ENCODE data around the gene TCERG1L.
"Not testable (repeated sequence)": the region's sequence is repeated elsewhere in the genome, so short reads cannot be mapped to it uniquely, and the experiment has no call there.

The TCERG1L gene

DNA sequence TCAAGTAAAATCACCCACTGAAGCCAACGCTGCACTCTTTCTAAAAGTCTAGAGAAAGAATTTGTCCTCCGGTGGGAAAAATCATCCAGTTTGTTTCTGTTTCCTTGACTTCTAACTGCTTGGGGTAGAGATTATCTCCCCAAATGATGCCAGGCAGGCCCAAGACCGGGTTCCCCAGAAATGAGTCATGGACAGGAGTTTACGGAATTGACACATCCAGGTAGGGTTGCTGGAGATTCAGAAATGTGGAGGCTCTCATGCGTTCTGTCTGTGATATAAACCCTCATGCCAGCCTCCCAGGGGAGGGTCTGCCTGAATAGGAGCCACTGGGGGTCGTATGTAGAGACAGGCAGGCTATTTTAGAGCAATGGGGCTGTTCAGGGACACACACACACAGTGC lies 230.9 kb downstream of the TCERG1L start:
- DNase-seq = no peak

DNA sequence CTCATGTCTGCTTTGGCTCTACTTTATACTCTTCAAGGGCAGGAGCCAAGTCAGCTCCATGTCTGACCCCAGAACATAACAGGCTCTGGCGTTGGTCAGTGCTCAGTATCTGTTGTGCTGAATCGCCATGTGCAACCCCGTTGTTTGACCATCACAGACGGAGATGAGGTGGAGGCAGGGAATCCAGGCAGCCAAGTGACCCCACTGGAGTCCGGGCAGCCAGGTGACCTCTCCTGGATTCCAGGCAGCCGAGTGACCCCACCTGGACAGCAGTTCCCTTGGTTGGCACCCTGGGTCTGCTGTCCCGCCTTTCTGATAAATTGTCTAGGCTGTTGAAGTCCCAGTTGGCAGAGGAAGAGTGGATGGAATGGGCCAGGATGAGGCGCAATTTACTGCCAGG lies 232.2 kb downstream of the TCERG1L start:
- no peak for DNase-seq

GRCh38 chr10:131078882-131079280 lies 232.6 kb downstream of the TCERG1L start:
- not testable (repeated sequence) for DNase-seq

- DNase-seq = no peak
These were observed 233.2 kb downstream of the TCERG1L start for GRCh38 chr10:131078131-131078881.

- DNase-seq = no peak
These were observed 233.8 kb downstream of the TCERG1L start for GRCh38 chr10:131077724-131078123.

GRCh38 chr10:131077031-131077430 lies 234.5 kb downstream of the TCERG1L start:
- DNase-seq = no peak

DNA sequence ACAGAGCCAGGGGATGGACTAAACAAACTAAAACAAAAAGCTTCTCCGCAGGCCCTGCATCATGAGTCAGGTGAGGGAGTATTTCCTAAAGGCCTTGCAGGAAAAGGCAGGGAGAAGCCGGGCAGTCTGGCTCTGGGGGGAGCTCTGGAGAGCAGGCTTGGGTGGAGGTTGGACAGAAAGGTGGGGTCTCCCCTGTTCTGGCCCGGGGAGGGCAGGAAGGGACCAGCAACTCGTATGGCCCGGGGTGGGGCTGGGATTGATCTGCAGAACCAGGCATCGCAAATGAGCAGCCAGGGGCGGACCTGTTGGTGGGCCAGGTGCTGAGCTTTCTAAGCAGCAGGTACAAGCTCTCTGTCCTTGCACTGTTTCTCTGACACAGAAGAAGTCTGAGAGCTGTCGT lies 235.2 kb downstream of the TCERG1L start:
- no peak for DNase-seq

DNA sequence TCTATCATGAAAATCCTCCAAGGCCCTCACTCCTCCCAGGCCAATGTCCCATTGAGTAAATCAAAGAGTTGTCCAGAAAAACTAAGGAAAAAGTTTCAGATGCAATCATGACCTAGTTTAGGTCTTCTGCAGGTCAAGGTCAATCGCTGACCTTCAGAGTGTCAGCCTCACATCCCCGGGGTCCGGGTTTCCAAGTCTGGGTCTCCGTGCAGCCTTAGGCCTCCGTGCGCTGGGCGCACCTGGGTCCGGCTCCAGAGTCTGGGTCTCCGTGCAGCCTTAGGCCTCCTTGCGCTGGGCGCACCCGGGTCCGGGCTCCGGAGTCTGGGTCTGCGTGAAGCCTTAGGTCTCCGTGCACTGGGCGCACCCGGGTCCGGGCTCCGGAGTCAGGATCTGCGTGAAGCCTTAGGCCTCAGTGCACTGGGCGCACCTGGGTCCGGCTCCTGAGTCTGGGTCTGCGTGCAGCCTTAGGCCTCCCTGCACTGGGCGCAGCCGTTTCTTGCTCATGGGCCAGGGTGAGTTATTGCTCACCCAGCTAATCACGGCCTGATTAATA lies 236.2 kb downstream of the TCERG1L start:
- no peak for DNase-seq

GRCh38 chr10:131074682-131075081 lies 236.8 kb downstream of the TCERG1L start:
- no peak for DNase-seq

DNA sequence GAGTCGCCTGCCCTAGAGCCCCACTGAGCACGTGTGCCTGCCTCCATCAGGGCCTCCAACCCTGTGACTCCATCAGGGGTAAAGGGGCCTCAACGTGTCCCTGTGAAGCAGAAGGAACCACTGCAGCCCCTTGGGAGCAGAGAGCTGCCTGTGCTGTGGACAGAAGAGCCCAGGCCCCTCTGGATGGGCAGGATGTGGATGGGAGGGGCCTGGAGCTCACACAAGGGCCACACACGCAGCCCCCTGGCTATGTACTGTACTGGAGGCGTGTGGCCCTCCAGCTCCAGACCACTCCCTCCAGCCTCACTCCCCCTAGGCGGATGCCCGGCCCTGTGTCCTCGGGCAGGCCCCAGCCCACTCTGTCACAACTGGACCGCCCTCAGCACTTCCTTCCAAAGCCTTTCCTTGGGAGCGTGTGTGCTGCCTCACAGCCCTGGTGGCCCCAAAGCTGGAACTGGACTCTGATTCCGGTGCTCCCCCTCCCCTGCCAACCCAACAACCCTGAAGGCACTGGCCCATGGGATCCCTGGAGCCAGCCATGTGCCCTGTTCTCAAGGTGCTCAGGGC lies 238.0 kb downstream of the TCERG1L start:
- DNase-seq = no peak

- no peak for DNase-seq
These were observed 238.7 kb downstream of the TCERG1L start for GRCh38 chr10:131072651-131073468.

DNA sequence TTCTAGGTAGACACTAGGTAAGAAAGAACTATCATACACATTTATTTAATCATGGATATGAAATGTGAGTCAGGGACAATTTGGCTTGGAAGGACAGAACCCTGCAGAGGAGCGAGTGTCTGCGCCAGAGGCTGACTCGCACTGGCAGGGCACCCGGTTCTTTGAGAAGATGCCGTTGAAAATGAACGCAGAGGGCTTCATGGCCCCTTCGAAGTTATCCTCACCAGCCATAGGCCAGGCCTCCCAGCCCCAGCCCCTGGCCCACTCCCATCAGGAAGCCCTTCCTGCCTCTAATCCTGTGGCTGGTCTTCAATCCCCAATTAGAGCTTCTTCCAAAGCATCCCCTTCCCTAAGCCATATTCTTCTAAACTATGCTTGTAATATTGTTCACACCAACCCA lies 239.8 kb downstream of the TCERG1L start:
- no peak for DNase-seq

- no peak for DNase-seq
These were observed 240.7 kb downstream of the TCERG1L start for GRCh38 chr10:131070856-131071255.

DNA sequence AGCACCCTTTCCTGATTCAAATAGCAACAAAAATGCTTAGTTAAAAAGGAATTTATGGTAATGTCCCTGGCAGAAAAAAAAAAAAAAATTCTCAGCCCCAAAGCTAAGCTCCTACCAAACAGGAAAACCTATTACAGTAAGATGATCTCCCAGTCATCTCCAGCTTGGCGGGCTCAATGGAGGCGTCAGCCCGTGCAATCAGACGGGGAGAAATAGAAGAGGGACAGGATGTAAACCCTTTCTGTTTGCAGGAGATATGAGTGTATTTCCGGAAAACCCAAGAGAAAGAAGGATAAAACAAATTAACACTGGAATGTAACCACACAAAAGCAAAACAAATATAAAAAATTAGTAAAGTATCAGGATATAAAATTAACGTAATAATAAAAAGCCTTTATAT lies 242.8 kb downstream of the TCERG1L start:
- no peak for DNase-seq

- DNase-seq = no peak
These were observed 243.2 kb downstream of the TCERG1L start for GRCh38 chr10:131068311-131068710.

DNA sequence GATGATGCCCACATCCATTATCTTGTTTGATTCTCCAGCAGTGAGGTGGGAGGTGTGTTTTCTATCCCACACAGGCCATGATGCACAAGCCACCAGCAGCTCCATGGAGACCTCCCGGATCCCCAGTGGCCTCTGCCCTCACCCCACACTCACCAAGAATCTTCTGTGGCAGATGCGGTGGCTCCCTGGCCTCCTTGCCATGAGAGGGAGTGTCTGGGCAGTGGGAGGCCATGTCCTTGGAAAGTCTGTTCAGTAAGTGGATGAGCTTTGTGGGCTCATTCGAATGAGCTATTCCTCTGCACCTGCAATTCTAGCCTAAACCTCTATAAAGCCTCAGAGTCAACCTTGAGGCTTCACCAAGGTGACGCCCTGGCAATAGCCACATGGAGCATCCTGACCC lies 243.8 kb downstream of the TCERG1L start:
- no peak for DNase-seq

DNA sequence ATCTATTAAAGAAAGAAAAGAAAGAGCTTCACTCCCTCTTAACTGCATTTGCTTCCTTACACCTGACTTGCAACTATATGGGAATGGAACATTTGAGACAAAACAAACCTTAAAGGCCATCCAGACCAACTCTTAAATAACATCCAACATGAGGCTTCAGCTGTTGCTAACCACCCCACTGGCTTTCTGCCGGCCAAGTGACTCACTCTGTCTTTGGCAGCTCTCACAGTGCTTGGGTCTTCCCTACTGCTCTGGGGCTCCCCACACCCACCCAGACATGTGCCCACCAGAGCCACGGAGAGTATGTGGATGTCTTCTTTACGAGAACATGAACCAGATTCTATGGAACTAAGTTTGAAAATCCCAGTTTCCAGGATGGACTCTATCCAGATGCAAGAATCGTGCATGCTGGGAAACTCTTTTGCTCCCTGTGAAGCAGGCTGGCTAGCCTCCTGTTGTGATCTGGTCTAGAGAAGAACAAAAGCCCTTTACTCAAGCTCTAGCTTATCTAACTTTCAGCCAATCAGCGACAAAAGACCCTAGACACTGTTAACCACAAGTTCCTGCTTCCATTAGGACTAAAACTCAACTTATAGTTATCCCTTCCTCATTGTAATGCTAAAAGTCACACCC lies 245.7 kb downstream of the TCERG1L start:
- DNase-seq = no peak

DNA sequence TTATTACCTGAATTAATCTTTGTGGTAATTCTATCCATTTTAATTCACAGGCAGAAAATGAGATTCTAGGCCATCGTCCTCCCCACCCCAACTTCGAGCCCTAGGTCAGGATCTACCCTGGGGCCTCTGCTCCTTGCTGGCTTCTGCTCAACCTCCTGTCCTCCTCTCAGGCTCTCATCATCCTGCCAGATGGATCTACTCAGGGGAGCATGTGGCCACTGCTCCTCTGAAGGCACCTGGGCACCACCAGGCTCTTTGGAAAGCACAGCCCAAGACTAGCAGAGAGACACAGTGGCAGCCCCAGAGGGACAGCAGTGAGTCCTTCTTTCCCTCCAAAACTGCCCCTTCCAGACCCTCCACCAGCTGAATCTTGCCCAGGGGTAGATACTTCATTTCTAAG lies 248.2 kb downstream of the TCERG1L start:
- no peak for DNase-seq

DNA sequence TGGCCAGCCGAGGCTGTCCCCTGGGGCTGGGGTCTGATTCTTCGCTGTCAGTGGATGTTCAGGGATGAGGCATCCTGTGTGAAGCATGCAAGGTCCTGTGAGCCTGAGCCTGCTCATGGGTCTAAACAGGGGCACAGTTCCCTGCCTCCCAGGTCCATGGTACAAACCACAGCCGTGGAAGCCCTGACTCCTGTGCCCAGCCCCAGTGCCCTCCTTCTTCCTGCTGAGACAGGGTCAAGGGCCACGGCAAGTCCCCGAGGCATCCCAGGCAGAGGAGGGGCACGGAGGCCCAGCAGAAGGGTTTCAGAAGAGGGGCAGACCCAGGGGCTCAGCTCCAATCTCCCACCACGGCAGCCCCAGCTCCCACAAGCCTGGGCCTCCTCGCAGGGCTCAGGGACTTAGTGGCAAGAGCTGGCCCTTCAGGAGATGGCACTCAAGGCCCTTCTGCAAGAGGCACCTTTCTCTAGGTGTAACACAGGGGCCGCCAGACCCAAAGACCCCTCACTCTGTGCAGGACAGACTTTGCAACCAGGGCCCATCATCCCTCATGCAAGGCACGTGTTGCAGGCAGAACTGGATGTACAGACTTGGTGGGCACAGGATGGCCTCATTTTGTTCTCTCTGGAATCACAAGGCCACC lies 248.8 kb downstream of the TCERG1L start:
- no peak for DNase-seq

DNA sequence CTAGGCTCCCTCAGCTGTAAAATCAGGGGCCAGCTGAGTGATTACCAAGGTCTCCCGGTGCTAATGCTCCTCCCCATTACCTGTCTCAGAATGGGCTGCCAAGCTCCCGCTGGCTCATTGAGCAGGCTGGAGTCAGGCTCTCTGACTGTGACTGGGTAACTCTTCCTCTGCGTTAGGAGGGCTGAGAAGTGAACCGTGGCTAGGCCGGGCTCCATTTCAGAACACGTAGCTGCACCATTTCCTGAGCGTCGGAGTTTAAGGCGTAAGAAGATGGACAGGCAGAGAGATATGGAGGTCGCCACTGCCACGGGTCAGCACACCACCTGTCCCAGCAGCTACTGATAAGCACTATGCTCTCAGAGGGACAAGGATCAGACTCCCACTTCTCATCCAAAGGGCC lies 250.3 kb downstream of the TCERG1L start:
- no peak for DNase-seq

- no peak for DNase-seq
These were observed 251.6 kb downstream of the TCERG1L start for GRCh38 chr10:131059881-131060280.

GRCh38 chr10:131058799-131059198 lies 252.7 kb downstream of the TCERG1L start:
- no peak for DNase-seq

DNA sequence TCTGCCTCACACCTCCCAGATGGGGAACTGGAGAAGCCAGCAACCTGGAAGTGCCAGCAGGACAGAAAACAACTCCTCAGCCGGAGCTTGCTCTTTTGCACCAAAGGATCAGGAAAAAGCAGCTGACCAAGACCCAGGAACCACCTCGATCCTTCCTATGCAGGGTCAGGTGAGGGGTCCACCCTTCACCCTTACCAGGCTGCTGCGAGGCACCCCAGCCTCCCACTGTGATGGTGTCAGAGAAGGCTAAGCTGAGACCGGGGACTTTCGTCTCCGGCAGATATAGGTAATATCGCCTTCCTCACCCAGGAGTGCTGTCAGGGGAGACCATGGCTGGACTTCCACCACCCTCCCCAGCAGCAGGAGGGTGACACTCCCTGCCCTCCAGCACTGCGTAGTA lies 254.7 kb downstream of the TCERG1L start:
- DNase-seq = no peak
